Progenitor cell of endocrine pancreas (in vitro differentiated cells): ENCODE data around the gene BEND7. TPM values are rescaled to one million over a fixed set of nuclear protein-coding genes. Genes with fewer than 3 reads are reported as not detected.

Experiments
- DNase-seq: peaks from one replicate; pipeline ENCODE4 v3.0.0; 2021; ENCODE audit warnings: low spot score; ENCODE audit not compliant: unreplicated experiment
- H3K27ac Mint-ChIP-seq: 2 replicates; pipeline ENCODE4 v1.8.0; 2021; ENCODE audit warnings: mild to moderate bottlenecking, moderate library complexity, mixed read lengths
- H3K27me3 Mint-ChIP-seq: 2 replicates; pipeline ENCODE4 v1.8.0; 2021; ENCODE audit warnings: mixed read lengths
- H3K36me3 Mint-ChIP-seq: 2 replicates; pipeline ENCODE4 v1.8.0; 2022; ENCODE audit warnings: mixed read lengths; ENCODE audit not compliant: insufficient read depth
- H3K4me1 Mint-ChIP-seq: 2 replicates; pipeline ENCODE4 v1.8.0; 2021; ENCODE audit warnings: low read depth, mixed read lengths
- H3K4me3 Mint-ChIP-seq: 2 replicates; pipeline ENCODE4 v1.8.0; 2021; ENCODE audit warnings: low read depth, mild to moderate bottlenecking, moderate library complexity, mixed read lengths
- H3K9me3 Mint-ChIP-seq: 2 replicates; pipeline ENCODE4 v1.8.0; 2021; ENCODE audit warnings: low read depth, mixed read lengths
- CTCF ChIP-seq: fragments of 200-600 bp; sonication (generic); IDR thresholded peaks from one replicate; pipeline ENCODE4 v1.5.0; 2021; ENCODE audit warnings: antibody characterized with exemption, mild to moderate bottlenecking; ENCODE audit not compliant: unreplicated experiment
- total RNA-seq: library from RNA; stranded (reverse); gene quantifications from 2 replicates; pipeline ENCODE4 v1.2.1, GENCODE V29; 2021

The BEND7 gene
- total RNA-seq, 1 donor from 2014 or later = 47.8 TPM

GRCh38 chr10:13483073-13483472 is 45.7 kb downstream of the BEND7 start:
- no peaks in the 10 kb centered on the region for H3K9me3 Mint-ChIP-seq
- no peaks in the 10 kb centered on the region for H3K4me1 Mint-ChIP-seq
- no peak for TF ChIP-seq CTCF
- no peak overlapping the region for H3K4me3 Mint-ChIP-seq
- peaks cover 12% of the 10 kb centered on the region for H3K36me3 Mint-ChIP-seq
- no peak for DNase-seq
- H3K27me3 Mint-ChIP-seq = no peaks in the 10 kb centered on the region
- H3K27ac Mint-ChIP-seq = no peak overlapping the region

- TF ChIP-seq CTCF = no peak
- Mint-ChIP-seq H3K27ac (no peak overlapping the region), H3K27me3 (no peaks in the 10 kb centered on the region), H3K36me3 (peaks cover 11% of the 10 kb centered on the region), H3K9me3 (no peaks in the 10 kb centered on the region), H3K4me1 (no peaks in the 10 kb centered on the region), H3K4me3 (no peak overlapping the region)
- no peak for DNase-seq
Measured at GRCh38 chr10:13481690-13482089, 47.1 kb downstream of the BEND7 start.

- TF ChIP-seq CTCF = no peak
- Mint-ChIP-seq H3K27me3 (no peaks in the 10 kb centered on the region), H3K9me3 (no peaks in the 10 kb centered on the region), H3K4me1 (no peaks in the 10 kb centered on the region), H3K36me3 (peaks cover 6% of the 10 kb centered on the region), H3K4me3 (no peak overlapping the region), H3K27ac (no peak overlapping the region)
- DNase-seq = no peak
Measured at GRCh38 chr10:13475124-13475523, 53.7 kb downstream of the BEND7 start.

GRCh38 chr10:13473986-13474385 is 54.8 kb downstream of the BEND7 start:
- TF ChIP-seq CTCF = no peak
- peaks cover 2% of the 10 kb centered on the region for H3K36me3 Mint-ChIP-seq
- H3K9me3 Mint-ChIP-seq = no peaks in the 10 kb centered on the region
- no peak overlapping the region for H3K4me3 Mint-ChIP-seq
- no peak overlapping the region for H3K27ac Mint-ChIP-seq
- H3K4me1 Mint-ChIP-seq = no peaks in the 10 kb centered on the region
- H3K27me3 Mint-ChIP-seq = no peaks in the 10 kb centered on the region
- DNase-seq = no peak

GRCh38 chr10:13472359-13472758 is 56.5 kb downstream of the BEND7 start:
- DNase-seq = no peak
- H3K27ac Mint-ChIP-seq = no peak overlapping the region
- H3K9me3 Mint-ChIP-seq = no peaks in the 10 kb centered on the region
- H3K4me3 Mint-ChIP-seq = no peak overlapping the region
- peaks cover 2% of the 10 kb centered on the region for H3K36me3 Mint-ChIP-seq
- TF ChIP-seq CTCF = no peak
- no peaks in the 10 kb centered on the region for H3K4me1 Mint-ChIP-seq
- no peaks in the 10 kb centered on the region for H3K27me3 Mint-ChIP-seq
